Measurements from ENCODE around the gene DBN1. TPM values are rescaled to one million over a fixed set of nuclear protein-coding genes. Genes with fewer than 3 reads are reported as not detected.
"Not testable (repeated sequence)": the region's sequence is repeated elsewhere in the genome, so short reads cannot be mapped to it uniquely, and the experiment has no call there.

The DBN1 gene
- total RNA-seq, 1 donor from 2014 or later = 434 TPM

- TF ChIP-seq CTCF (IDR thresholded peaks at IDR 0.05; ENCODE audit: insufficient read depth, low read length, poor library complexity, severe bottlenecking) = no peak
- Histone ChIP-seq H3K27me3 (ENCODE audit: control insufficient read depth, insufficient read depth, low read length) (no peaks in the 10 kb centered on the region), H3K36me3 (ENCODE audit: control insufficient read depth, insufficient read depth, low read length) (peaks cover 19% of the 10 kb centered on the region), H3K4me3 (ENCODE audit: low read depth, low read length) (no peak overlapping the region)
- DNase-seq (ENCODE audit: low read depth) = no peak
Measured at GRCh38 chr5:177487975-177488374, 14.5 kb upstream of the DBN1 start.

- TF ChIP-seq CTCF (IDR thresholded peaks at IDR 0.05; ENCODE audit: insufficient read depth, low read length, poor library complexity, severe bottlenecking) = no peak
- DNase-seq (ENCODE audit: low read depth) = no peak
- H3K27me3 ChIP-seq (ENCODE audit: control insufficient read depth, insufficient read depth, low read length) = no peaks in the 10 kb centered on the region
- peaks cover 19% of the 10 kb centered on the region for H3K36me3 ChIP-seq (ENCODE audit: control insufficient read depth, insufficient read depth, low read length)
- H3K4me3 ChIP-seq (ENCODE audit: low read depth, low read length) = no peak overlapping the region
Measured at GRCh38 chr5:177487144-177487543, 13.7 kb upstream of the DBN1 start.

DNA sequence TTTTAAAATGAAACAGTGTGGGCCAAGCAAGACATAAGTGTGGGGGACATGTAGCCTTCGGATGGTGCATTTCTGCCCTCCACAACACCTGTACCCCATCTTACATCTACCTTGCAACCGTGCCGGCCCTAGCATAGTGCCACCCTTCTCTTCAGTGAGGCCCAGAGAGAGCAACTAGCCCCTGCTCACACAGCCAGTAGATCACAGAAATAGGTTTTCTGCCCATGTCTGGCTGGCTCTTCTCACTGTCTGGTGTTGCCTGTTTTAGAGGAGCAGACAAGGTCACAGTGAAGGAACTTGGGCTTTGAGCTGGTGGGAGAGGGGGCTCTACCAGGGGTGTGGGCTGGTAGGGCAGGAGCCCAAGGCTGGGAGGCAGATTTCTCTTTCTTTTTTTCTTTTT, 12.8 kb upstream of the DBN1 start:
- TF ChIP-seq CTCF (IDR thresholded peaks at IDR 0.05; ENCODE audit: insufficient read depth, low read length, poor library complexity, severe bottlenecking) = no peak
- H3K27me3 ChIP-seq (ENCODE audit: control insufficient read depth, insufficient read depth, low read length) = no peaks in the 10 kb centered on the region
- no peak overlapping the region for H3K4me3 ChIP-seq (ENCODE audit: low read depth, low read length)
- H3K36me3 ChIP-seq (ENCODE audit: control insufficient read depth, insufficient read depth, low read length) = peaks cover 18% of the 10 kb centered on the region
- DNase-seq (ENCODE audit: low read depth) = no peak

- not testable (repeated sequence) for H3K4me3 ChIP-seq (ENCODE audit: low read depth, low read length); DNase-seq (ENCODE audit: low read depth); H3K27me3 ChIP-seq (ENCODE audit: control insufficient read depth, insufficient read depth, low read length)
- H3K36me3 ChIP-seq (ENCODE audit: control insufficient read depth, insufficient read depth, low read length) = peaks cover 17% of the 10 kb centered on the region
Measured at GRCh38 chr5:177485753-177486152, 12.3 kb upstream of the DBN1 start.

GRCh38 chr5:177484902-177485549, 11.6 kb upstream of the DBN1 start:
- no peak for TF ChIP-seq CTCF (IDR thresholded peaks at IDR 0.05; ENCODE audit: insufficient read depth, low read length, poor library complexity, severe bottlenecking)
- peaks cover 16% of the 10 kb centered on the region for H3K36me3 ChIP-seq (ENCODE audit: control insufficient read depth, insufficient read depth, low read length)
- H3K4me3 ChIP-seq (ENCODE audit: low read depth, low read length) = no peak overlapping the region
- no peaks in the 10 kb centered on the region for H3K27me3 ChIP-seq (ENCODE audit: control insufficient read depth, insufficient read depth, low read length)
- no peak for DNase-seq (ENCODE audit: low read depth)

- no peak for TF ChIP-seq CTCF (IDR thresholded peaks at IDR 0.05; ENCODE audit: insufficient read depth, low read length, poor library complexity, severe bottlenecking)
- Histone ChIP-seq H3K4me3 (ENCODE audit: low read depth, low read length) (no peak overlapping the region), H3K36me3 (ENCODE audit: control insufficient read depth, insufficient read depth, low read length) (peaks cover 16% of the 10 kb centered on the region), H3K27me3 (ENCODE audit: control insufficient read depth, insufficient read depth, low read length) (no peaks in the 10 kb centered on the region)
- DNase-seq (ENCODE audit: low read depth) = no peak
Measured at GRCh38 chr5:177483994-177484901, 10.8 kb upstream of the DBN1 start.
